ENCODE measurements around the gene TMED7. TPM values are rescaled to one million over a fixed set of nuclear protein-coding genes. Genes with fewer than 3 reads are reported as not detected.

Gene TMED7
- total RNA-seq, 2 donors from 2014 or later = 131 to 132 TPM

DNA sequence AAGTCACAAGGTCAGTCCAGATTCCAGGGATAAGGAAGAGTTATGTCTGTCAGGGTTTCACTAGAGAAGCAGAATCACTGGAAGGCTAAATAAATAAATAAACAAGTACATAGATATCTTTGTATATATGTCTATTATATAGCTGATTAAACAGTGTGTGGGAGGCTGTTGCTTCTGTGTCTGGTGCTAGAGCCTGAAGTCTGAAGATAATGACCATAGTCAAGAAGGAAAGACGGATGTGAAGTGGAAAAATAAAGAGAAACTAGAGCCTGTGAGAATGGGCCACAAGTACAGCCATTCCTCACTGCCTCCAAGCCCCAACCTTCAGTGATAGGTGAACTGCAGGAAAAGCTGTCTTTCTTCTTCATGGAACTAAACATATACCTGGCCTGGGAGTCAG, 4.1 kb upstream of the TMED7 start:
- no peak overlapping the region for H3K4me3 ChIP-seq
- no peak overlapping the region for H3K27ac ChIP-seq
- H3K36me3 ChIP-seq = no peaks in the 10 kb centered on the region
- H3K4me1 ChIP-seq (ENCODE audit: control insufficient read depth in 1 of 2, low read depth in 2 of 2) = peaks cover 1 to 8% of the 10 kb centered on the region in 2 donors
- no peak for DNase-seq (ENCODE audit: low spot score)
- H3K9me3 ChIP-seq = no peaks in the 10 kb centered on the region
- TF ChIP-seq, protein P1, sequence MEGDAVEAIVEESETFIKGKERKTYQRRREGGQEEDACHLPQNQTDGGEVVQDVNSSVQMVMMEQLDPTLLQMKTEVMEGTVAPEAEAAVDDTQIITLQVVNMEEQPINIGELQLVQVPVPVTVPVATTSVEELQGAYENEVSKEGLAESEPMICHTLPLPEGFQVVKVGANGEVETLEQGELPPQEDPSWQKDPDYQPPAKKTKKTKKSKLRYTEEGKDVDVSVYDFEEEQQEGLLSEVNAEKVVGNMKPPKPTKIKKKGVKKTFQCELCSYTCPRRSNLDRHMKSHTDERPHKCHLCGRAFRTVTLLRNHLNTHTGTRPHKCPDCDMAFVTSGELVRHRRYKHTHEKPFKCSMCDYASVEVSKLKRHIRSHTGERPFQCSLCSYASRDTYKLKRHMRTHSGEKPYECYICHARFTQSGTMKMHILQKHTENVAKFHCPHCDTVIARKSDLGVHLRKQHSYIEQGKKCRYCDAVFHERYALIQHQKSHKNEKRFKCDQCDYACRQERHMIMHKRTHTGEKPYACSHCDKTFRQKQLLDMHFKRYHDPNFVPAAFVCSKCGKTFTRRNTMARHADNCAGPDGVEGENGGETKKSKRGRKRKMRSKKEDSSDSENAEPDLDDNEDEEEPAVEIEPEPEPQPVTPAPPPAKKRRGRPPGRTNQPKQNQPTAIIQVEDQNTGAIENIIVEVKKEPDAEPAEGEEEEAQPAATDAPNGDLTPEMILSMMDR (IDR thresholded peaks at IDR 0.05) = no peak
- no peaks in the 10 kb centered on the region for H3K27me3 ChIP-seq (replicated peaks; ENCODE audit: insufficient read depth)
- no peak for ATAC-seq (ENCODE audit: insufficient number of reproducible peaks, low FRiP score, low read depth)

DNA sequence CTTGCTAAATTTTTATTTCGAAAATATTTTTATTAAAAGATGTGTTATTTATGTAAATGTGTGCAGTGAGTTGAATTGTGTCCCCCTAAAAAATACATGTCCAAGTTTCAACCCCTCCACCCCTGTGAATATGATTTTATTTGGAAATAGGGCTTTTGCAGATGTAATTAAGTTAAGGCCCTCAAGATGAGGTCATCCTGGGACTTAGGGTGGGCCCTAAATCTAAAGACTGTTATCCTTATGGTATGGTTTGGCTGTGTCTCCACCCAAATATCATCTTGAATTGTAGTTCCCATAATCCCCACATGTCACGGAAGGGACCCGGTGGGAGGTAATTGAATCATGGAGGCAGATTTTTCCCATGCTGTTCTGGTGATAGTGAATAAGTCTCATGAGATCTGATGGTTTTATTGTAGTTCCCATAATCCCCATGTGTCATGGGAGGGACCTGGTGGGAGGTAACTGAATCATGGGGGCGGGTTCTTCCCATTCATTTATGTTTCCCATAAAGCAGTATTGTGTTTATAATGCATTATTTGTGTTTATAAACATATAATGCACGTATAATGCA, 1.5 kb upstream of the TMED7 start:
- ATAC-seq (ENCODE audit: insufficient number of reproducible peaks, low FRiP score, low read depth) (no peak), DNase-seq (ENCODE audit: low spot score) (no peak)
- no peaks in the 10 kb centered on the region for H3K36me3 ChIP-seq
- TF ChIP-seq, protein P1 (IDR thresholded peaks at IDR 0.05) = no peak
- H3K4me3 ChIP-seq = no peak overlapping the region
- no peak overlapping the region for H3K27ac ChIP-seq
- no peaks in the 10 kb centered on the region for H3K9me3 ChIP-seq
- peaks cover 20 to 33% of the 10 kb centered on the region in 2 donors for H3K4me1 ChIP-seq (ENCODE audit: control insufficient read depth in 1 of 2, low read depth in 2 of 2)
- H3K27me3 ChIP-seq (replicated peaks; ENCODE audit: insufficient read depth) = no peaks in the 10 kb centered on the region

DNA sequence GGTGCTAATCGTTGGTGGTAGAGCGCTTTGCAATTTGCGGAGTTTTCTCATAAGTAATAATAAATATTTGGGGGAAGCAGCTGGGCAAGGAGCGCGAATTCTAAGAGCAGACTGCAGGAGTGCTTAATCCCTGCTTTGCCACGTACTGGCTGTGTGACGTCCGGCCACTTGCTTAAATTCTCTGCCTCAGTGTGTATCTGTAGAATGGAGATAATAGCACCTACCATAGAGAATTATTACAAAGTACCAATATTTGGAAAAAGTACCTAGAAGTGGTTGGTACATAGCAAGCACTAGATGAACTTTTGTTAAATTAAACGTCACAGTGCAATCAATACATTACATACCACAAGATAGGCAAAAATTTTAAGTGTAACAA, 598 bp upstream of the TMED7 start:
- Histone ChIP-seq H3K4me3 (peak overlapping the region; percentile 99), H3K4me1 (ENCODE audit: control insufficient read depth in 1 of 2, low read depth in 2 of 2) (peaks cover 23 to 43% of the 10 kb centered on the region in 2 donors), H3K27me3 (replicated peaks; ENCODE audit: insufficient read depth) (no peaks in the 10 kb centered on the region), H3K9me3 (no peaks in the 10 kb centered on the region), H3K36me3 (no peaks in the 10 kb centered on the region), H3K27ac (peak overlapping the region; percentile 71 to 84)
- DNase-seq (ENCODE audit: low spot score) = no peak
- TF ChIP-seq, protein P1 (IDR thresholded peaks at IDR 0.05) = no peak
- peak; percentile 21 for ATAC-seq (ENCODE audit: insufficient number of reproducible peaks, low FRiP score, low read depth)

DNA sequence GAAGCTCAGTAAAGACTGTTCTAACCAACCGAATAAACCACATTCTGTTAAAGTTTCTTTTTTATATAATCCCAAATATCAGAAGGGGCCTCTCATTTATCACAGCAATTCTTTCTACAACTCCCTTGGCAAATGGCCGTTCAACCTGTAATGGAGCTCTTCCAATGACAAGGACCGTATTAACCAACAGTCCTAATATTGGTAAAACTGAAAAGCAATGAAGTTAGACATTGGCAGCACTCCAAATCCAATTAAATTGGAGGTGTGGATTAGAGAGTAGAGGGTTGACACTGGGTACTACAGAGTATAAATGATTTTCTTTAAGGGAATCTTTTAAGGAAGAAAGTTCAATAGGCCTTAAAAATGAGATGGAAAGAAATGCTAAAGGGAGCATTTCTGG, 842 bp downstream of the TMED7 start:
- peak overlapping the region; percentile 94 for H3K27ac ChIP-seq

DNA sequence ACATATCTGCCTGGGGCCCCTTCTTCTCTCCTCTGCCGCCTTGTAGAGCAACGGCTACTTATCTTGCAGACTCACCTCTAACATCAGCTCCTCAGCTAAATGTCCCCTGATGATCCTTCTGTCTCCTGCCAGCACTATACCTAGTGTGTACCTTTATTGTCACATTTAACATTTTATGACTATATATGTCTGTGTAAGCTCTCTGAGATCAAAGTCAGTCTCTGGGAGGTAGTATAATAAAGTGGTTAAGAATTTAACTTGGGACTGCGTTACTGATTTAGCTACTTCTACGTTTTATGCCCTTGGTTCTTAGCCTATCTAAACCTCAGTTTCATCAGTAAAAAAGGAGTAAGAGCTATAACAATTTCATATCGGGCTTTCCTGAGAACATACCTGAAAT, 2.2 kb downstream of the TMED7 start:
- Histone ChIP-seq H3K27me3 (replicated peaks; ENCODE audit: insufficient read depth) (no peaks in the 10 kb centered on the region), H3K4me1 (ENCODE audit: control insufficient read depth in 1 of 2, low read depth in 2 of 2) (peaks cover 27 to 51% of the 10 kb centered on the region in 2 donors), H3K4me3 (peak overlapping the region; percentile 99), H3K27ac (no peak overlapping the region), H3K36me3 (no peaks in the 10 kb centered on the region), H3K9me3 (no peaks in the 10 kb centered on the region)
- TF ChIP-seq, protein P1 (IDR thresholded peaks at IDR 0.05) = no peak
- ATAC-seq (ENCODE audit: insufficient number of reproducible peaks, low FRiP score, low read depth) = no peak
- no peak for DNase-seq (ENCODE audit: low spot score)

More for the DNA sequence above, 842 bp downstream of the TMED7 start:
- TF ChIP-seq, protein P1 (IDR thresholded peaks at IDR 0.05) = no peak
- Histone ChIP-seq H3K36me3 (no peaks in the 10 kb centered on the region), H3K4me1 (ENCODE audit: control insufficient read depth in 1 of 2, low read depth in 2 of 2) (peaks cover 27 to 51% of the 10 kb centered on the region in 2 donors), H3K9me3 (no peaks in the 10 kb centered on the region), H3K4me3 (peak overlapping the region; percentile 99), H3K27me3 (replicated peaks; ENCODE audit: insufficient read depth) (no peaks in the 10 kb centered on the region)
- DNase-seq (ENCODE audit: low spot score) (no peak), ATAC-seq (ENCODE audit: insufficient number of reproducible peaks, low FRiP score, low read depth) (no peak)

Measured in thoracic aorta (tissue), 2 donors.